Right cardiac atrium (tissue), 5 donors: ENCODE data around the gene KDM4C. TPM values are rescaled to one million over a fixed set of nuclear protein-coding genes. Genes with fewer than 3 reads are reported as not detected.
A peak's percentile ranks its signal among the peaks of the same experiment; 100 is the strongest.

ENCODE experiments used
- ATAC-seq, 2 donors: fragments of 200-7000 bp; cut with Tn5 transposase; one replicate each; pipeline versions ENCODE4 v1.8.0 to v1.9.1; 2020; ENCODE audit warnings: moderate library complexity in 2 of 2, mild to moderate bottlenecking in 1 of 2
- DNase-seq, 3 donors: peaks; one replicate each; pipeline ENCODE4 v3.0.0-alpha.2; 2020
- H3K27ac ChIP-seq: one replicate; pipeline ENCODE4 v1.5.1; 2013; ENCODE audit warnings: mild to moderate bottlenecking, low read length, control low read depth, moderate library complexity
- H3K27me3 ChIP-seq: one replicate; pipeline ENCODE4 v1.6.1; 2013; ENCODE audit not compliant: control insufficient read depth, insufficient read depth
- H3K4me1 ChIP-seq: one replicate; pipeline ENCODE4 v1.6.1; 2013; ENCODE audit warnings: low read length; ENCODE audit not compliant: control insufficient read depth, insufficient read depth
- H3K4me3 ChIP-seq: one replicate; pipeline ENCODE4 v1.5.1; 2013; ENCODE audit warnings: low read length, control low read depth
- H3K9me3 ChIP-seq: one replicate; pipeline ENCODE4 v1.6.1; 2013; ENCODE audit warnings: low read length; ENCODE audit not compliant: control insufficient read depth
- WGBS: extraction: QIAGEN DNeasy Blood & Tissue Kit; methylation state at CpG from one replicate; pipeline ENCODE4 v1.1.7; 2013; 5-methylcytosine and 5-hydroxymethylcytosine counted together
- intact Hi-C, 4 donors: fragments of 100-400 bp; cut with DNase I; formaldehyde crosslinking; loops; one replicate each; pipeline versions ENCODE4 v1.11.0 to v1.14.0; 2022 to 2023
- polyA plus RNA-seq: library from polyadenylated mRNA; stranded (reverse); fragments of 200-250 nt; gene quantifications from one replicate; pipeline ENCODE4 v1.2.3, GENCODE V29; 2013
- total RNA-seq, 4 donors: library from RNA; stranded (reverse); fragmentation: NEBNext Ultra II Directional; extraction: Animal tissue kit (Norgen Biotek cat#: 25700); gene quantifications; one replicate each; pipeline ENCODE4 v1.2.1, GENCODE V29; 2021
- donor health status: healthy with polysubstance abuse.
- donor health status: DM: no; HTN: yes; CAD: no.
- donor health status: DM: no; HTN: no; CAD: no.
- donor health status: DM: no; HTN: yes; CAD: no; lungs with severe emphysema.
- donor health status: DM: yes; HTN: yes; CAD: no.

KDM4C gene
- total and polyA plus RNA-seq, 5 donors: 6.4 to 20.6 (median 17.1) TPM

- Histone ChIP-seq H3K27ac (peak overlapping the region; percentile 87), H3K4me3 (no peak overlapping the region), H3K27me3 (no peaks in the 10 kb centered on the region), H3K4me1 (peaks cover 13% of the 10 kb centered on the region), H3K9me3 (no peaks in the 10 kb centered on the region)
- WGBS: 59% methylated on average over 4 of the region's 4 CpGs
- intact Hi-C loops: no loop called here
- ATAC-seq (peak; percentile 75 to 96), DNase-seq (peak in 2 of 3 donors; percentile 48 to 62)
Observed at GRCh38 chr9:6931913-6932312, 174.1 kb downstream of the KDM4C start.

GRCh38 chr9:6936103-6936502 lies 178.3 kb downstream of the KDM4C start:
- Histone ChIP-seq H3K27ac (no peak overlapping the region), H3K4me3 (no peak overlapping the region), H3K9me3 (no peaks in the 10 kb centered on the region), H3K27me3 (no peaks in the 10 kb centered on the region), H3K4me1 (peaks cover 7% of the 10 kb centered on the region)
- DNase-seq (no peak), ATAC-seq (no peak)
- WGBS: 84% methylated on average over 1 of the region's 1 CpG
- intact Hi-C loops: no loop called here

- H3K27ac ChIP-seq: no peak overlapping the region
- ATAC-seq (no peak), DNase-seq (no peak)
- 97% methylated on average over 2 of the region's 2 CpGs for WGBS
- no peak overlapping the region for H3K4me3 ChIP-seq
- intact Hi-C loops: no loop called here
- no peaks in the 10 kb centered on the region for H3K9me3 ChIP-seq
- H3K4me1 ChIP-seq: peaks cover 2% of the 10 kb centered on the region
- no peaks in the 10 kb centered on the region for H3K27me3 ChIP-seq
Observed at GRCh38 chr9:6937209-6937608, 179.4 kb downstream of the KDM4C start.

- H3K4me1 ChIP-seq: peaks cover 2% of the 10 kb centered on the region
- H3K27me3 ChIP-seq: no peaks in the 10 kb centered on the region
- H3K9me3 ChIP-seq: no peaks in the 10 kb centered on the region
- H3K27ac ChIP-seq: no peak overlapping the region
- no peak overlapping the region for H3K4me3 ChIP-seq
- intact Hi-C loops: no loop called here
- 41% methylated on average over 3 of the region's 3 CpGs for WGBS
- ATAC-seq: peak in 1 of 2 donors; percentile 50
- DNase-seq: no peak
Observed at GRCh38 chr9:6938447-6938846, 180.7 kb downstream of the KDM4C start.

GRCh38 chr9:6938873-6939272 lies 181.1 kb downstream of the KDM4C start:
- DNase-seq (no peak), ATAC-seq (no peak)
- intact Hi-C loops: no loop called here
- 96% methylated on average over 2 of the region's 2 CpGs for WGBS
- H3K9me3 ChIP-seq: no peaks in the 10 kb centered on the region
- no peaks in the 10 kb centered on the region for H3K27me3 ChIP-seq
- H3K4me3 ChIP-seq: no peak overlapping the region
- H3K27ac ChIP-seq: no peak overlapping the region
- H3K4me1 ChIP-seq: peaks cover 3% of the 10 kb centered on the region

GRCh38 chr9:6941501-6941900 lies 183.7 kb downstream of the KDM4C start:
- Histone ChIP-seq H3K4me3 (no peak overlapping the region), H3K9me3 (no peaks in the 10 kb centered on the region), H3K27ac (no peak overlapping the region), H3K27me3 (no peaks in the 10 kb centered on the region), H3K4me1 (peaks cover 3% of the 10 kb centered on the region)
- intact Hi-C loops: no loop called here
- 89% methylated on average over 4 of the region's 4 CpGs for WGBS
- DNase-seq: no peak
- ATAC-seq: no peak

GRCh38 chr9:6942406-6942805 lies 184.6 kb downstream of the KDM4C start:
- Histone ChIP-seq H3K4me3 (no peak overlapping the region), H3K9me3 (no peaks in the 10 kb centered on the region), H3K27me3 (no peaks in the 10 kb centered on the region), H3K4me1 (peaks cover 3% of the 10 kb centered on the region), H3K27ac (no peak overlapping the region)
- 78% methylated on average over 4 of the region's 4 CpGs for WGBS
- ATAC-seq (no peak), DNase-seq (no peak)
- intact Hi-C loops: no loop called here

GRCh38 chr9:6943293-6943692 lies 185.5 kb downstream of the KDM4C start:
- no peaks in the 10 kb centered on the region for H3K9me3 ChIP-seq
- peaks cover 3% of the 10 kb centered on the region for H3K4me1 ChIP-seq
- ATAC-seq: no peak
- WGBS: 94% methylated on average over 6 of the region's 6 CpGs
- H3K4me3 ChIP-seq: no peak overlapping the region
- no peaks in the 10 kb centered on the region for H3K27me3 ChIP-seq
- no peak for DNase-seq
- intact Hi-C loops: no loop called here
- no peak overlapping the region for H3K27ac ChIP-seq

GRCh38 chr9:6944093-6944551 lies 186.3 kb downstream of the KDM4C start:
- ATAC-seq: peak in 1 of 2 donors; percentile 35
- Histone ChIP-seq H3K27ac (no peak overlapping the region), H3K27me3 (no peaks in the 10 kb centered on the region), H3K9me3 (no peaks in the 10 kb centered on the region), H3K4me1 (peaks cover 3% of the 10 kb centered on the region), H3K4me3 (no peak overlapping the region)
- no peak for DNase-seq
- 55% methylated on average over 1 of the region's 1 CpG for WGBS
- intact Hi-C loops: no loop called here

GRCh38 chr9:6944896-6945295 lies 187.1 kb downstream of the KDM4C start:
- Histone ChIP-seq H3K4me3 (no peak overlapping the region), H3K4me1 (peaks cover 3% of the 10 kb centered on the region), H3K27me3 (no peaks in the 10 kb centered on the region), H3K27ac (no peak overlapping the region), H3K9me3 (no peaks in the 10 kb centered on the region)
- no peak for ATAC-seq
- no peak for DNase-seq
- 97% methylated on average over 4 of the region's 4 CpGs for WGBS
- intact Hi-C loops: no loop called here

- no peak for DNase-seq
Observed at GRCh38 chr9:6945816-6946215, 188.0 kb downstream of the KDM4C start.

GRCh38 chr9:6946583-6947166 lies 188.9 kb downstream of the KDM4C start:
- Histone ChIP-seq H3K4me3 (no peak overlapping the region), H3K9me3 (no peaks in the 10 kb centered on the region), H3K27ac (no peak overlapping the region), H3K4me1 (peaks cover 3% of the 10 kb centered on the region), H3K27me3 (no peaks in the 10 kb centered on the region)
- ATAC-seq (no peak), DNase-seq (no peak)
- intact Hi-C loops: no loop called here
- 94% methylated on average over 3 of the region's 3 CpGs for WGBS

More at GRCh38 chr9:6945816-6946215, 188.0 kb downstream of the KDM4C start:
- no peak for ATAC-seq
- H3K4me3 ChIP-seq: no peak overlapping the region
- no peaks in the 10 kb centered on the region for H3K9me3 ChIP-seq
- H3K27me3 ChIP-seq: no peaks in the 10 kb centered on the region
- H3K4me1 ChIP-seq: peaks cover 3% of the 10 kb centered on the region
- no peak overlapping the region for H3K27ac ChIP-seq
- intact Hi-C loops: no loop called here
